Measurements from ENCODE around the gene PFDN4. TPM values are rescaled to one million over a fixed set of nuclear protein-coding genes. Genes with fewer than 3 reads are reported as not detected.

Gene PFDN4
- total and polyA plus RNA-seq, 2 of the 13 experiments (the other 11 are each of a cell fraction or from before 2014, with no cell fraction given) = 59.8 to 227 TPM

- TF ChIP-seq, protein P1, sequence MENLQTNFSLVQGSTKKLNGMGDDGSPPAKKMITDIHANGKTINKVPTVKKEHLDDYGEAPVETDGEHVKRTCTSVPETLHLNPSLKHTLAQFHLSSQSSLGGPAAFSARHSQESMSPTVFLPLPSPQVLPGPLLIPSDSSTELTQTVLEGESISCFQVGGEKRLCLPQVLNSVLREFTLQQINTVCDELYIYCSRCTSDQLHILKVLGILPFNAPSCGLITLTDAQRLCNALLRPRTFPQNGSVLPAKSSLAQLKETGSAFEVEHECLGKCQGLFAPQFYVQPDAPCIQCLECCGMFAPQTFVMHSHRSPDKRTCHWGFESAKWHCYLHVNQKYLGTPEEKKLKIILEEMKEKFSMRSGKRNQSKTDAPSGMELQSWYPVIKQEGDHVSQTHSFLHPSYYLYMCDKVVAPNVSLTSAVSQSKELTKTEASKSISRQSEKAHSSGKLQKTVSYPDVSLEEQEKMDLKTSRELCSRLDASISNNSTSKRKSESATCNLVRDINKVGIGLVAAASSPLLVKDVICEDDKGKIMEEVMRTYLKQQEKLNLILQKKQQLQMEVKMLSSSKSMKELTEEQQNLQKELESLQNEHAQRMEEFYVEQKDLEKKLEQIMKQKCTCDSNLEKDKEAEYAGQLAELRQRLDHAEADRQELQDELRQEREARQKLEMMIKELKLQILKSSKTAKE (CRISPR knock-in tag; IDR thresholded peaks at IDR 0.05; ENCODE audit: borderline replicate concordance) = no peak
- TF ChIP-seq CC2D1A (CRISPR knock-in tag; IDR thresholded peaks at IDR 0.05) = no peak
- TF ChIP-seq ZBTB7A (CRISPR knock-in tag; IDR thresholded peaks at IDR 0.05) = no peak
- TF ChIP-seq ARID5B (CRISPR knock-in tag; IDR thresholded peaks at IDR 0.05) = peak; percentile 26; the same call in 1 of the 2 replicates
- TF ChIP-seq CEBPB (IDR thresholded peaks at IDR 0.05; ENCODE audit: borderline replicate concordance, low read depth, low read length) = no peak
- TF ChIP-seq PLRG1 (conservative IDR thresholded peaks at IDR 0.05) = no peak
- TF ChIP-seq THAP9 (CRISPR knock-in tag; IDR thresholded peaks at IDR 0.05; ENCODE audit: borderline replicate concordance) = no peak
- TF ChIP-seq MZF1 (CRISPR knock-in tag; IDR thresholded peaks at IDR 0.05; ENCODE audit: borderline replicate concordance) = no peak
- no peak for TF ChIP-seq KDM4B (CRISPR knock-in tag; IDR thresholded peaks at IDR 0.05)
- no peak for TF ChIP-seq TFDP2 (CRISPR knock-in tag; IDR thresholded peaks at IDR 0.05)
- TF ChIP-seq BATF2 (CRISPR knock-in tag; IDR thresholded peaks at IDR 0.05) = no peak
- TF ChIP-seq, protein P2, sequence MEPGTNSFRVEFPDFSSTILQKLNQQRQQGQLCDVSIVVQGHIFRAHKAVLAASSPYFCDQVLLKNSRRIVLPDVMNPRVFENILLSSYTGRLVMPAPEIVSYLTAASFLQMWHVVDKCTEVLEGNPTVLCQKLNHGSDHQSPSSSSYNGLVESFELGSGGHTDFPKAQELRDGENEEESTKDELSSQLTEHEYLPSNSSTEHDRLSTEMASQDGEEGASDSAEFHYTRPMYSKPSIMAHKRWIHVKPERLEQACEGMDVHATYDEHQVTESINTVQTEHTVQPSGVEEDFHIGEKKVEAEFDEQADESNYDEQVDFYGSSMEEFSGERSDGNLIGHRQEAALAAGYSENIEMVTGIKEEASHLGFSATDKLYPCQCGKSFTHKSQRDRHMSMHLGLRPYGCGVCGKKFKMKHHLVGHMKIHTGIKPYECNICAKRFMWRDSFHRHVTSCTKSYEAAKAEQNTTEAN (CRISPR knock-in tag; conservative IDR thresholded peaks at IDR 0.05) = no peak
- TF ChIP-seq TCF7L2 (IDR thresholded peaks at IDR 0.05; ENCODE audit: low read depth, low read length) = no peak
- TF ChIP-seq HMG20B (CRISPR knock-in tag; conservative IDR thresholded peaks at IDR 0.05) = no peak
- no peak for TF ChIP-seq HDAC6 (IDR thresholded peaks at IDR 0.05; ENCODE audit: low read depth, low read length)
- peak; percentile 47 for TF ChIP-seq FOXA3 (CRISPR knock-in tag; IDR thresholded peaks at IDR 0.05)
Observed at GRCh38 chr20:54168961-54169862, 38.7 kb upstream of the PFDN4 start (continued).
